Stomach (tissue), 9 donors: ENCODE data around the gene PFKFB4. TPM values are rescaled to one million over a fixed set of nuclear protein-coding genes. Genes with fewer than 3 reads are reported as not detected.

Experiments
- DNase-seq, 2 donors: peaks; one replicate each; pipeline versions ENCODE4 v3.0.0 to v3.0.0-alpha.2; 2013 to 2019
- H3K27ac ChIP-seq, 5 donors: fragments of 200-600 bp in 4 of 5; sonication (generic) in 4 of 5; one replicate each; pipeline ENCODE4 v1.5.1; 2013 to 2019; ENCODE audit warnings: mild to moderate bottlenecking in 1 of 5, moderate library complexity in 1 of 5
- H3K27me3 ChIP-seq, 3 donors: fragments of 200-600 bp; sonication (generic); one replicate each; pipeline ENCODE4 v1.5.1; 2017 to 2019; ENCODE audit warnings: mixed run types in 1 of 3
- H3K36me3 ChIP-seq, 4 donors: fragments of 200-600 bp; sonication (generic); 1 replicate in 3 of 4; 2 replicates in 1 of 4; pipeline ENCODE4 v1.5.1; 2016 to 2019
- H3K4me1 ChIP-seq, 4 donors: fragments of 200-600 bp; sonication (generic); one replicate each; pipeline ENCODE4 v1.5.1; 2016 to 2019
- H3K4me3 ChIP-seq, 4 donors: fragments of 200-600 bp; sonication (generic) in 3 of 4; one replicate each; pipeline ENCODE4 v1.5.1; 2016 to 2019; ENCODE audit warnings: mild to moderate bottlenecking in 1 of 4
- H3K9me3 ChIP-seq, 4 donors: fragments of 200-600 bp; sonication (generic); one replicate each; pipeline ENCODE4 v1.5.1; 2016 to 2019
- CTCF ChIP-seq, 7 experiments: fragments of 450-650 bp in 4 of 7; fragments of 200-600 bp in 3 of 7; sonication (generic) in 3 of 7; IDR thresholded peaks; one replicate each; pipeline ENCODE4 v1.5.1; 2016 to 2019; ENCODE audit warnings: antibody characterized with exemption in 7 of 7, control low read depth in 2 of 7, mild to moderate bottlenecking in 1 of 7
- EP300 ChIP-seq: sonication (generic); formaldehyde crosslinking; IDR thresholded peaks from one replicate; pipeline ENCODE4 v1.6.1; 2017; ENCODE audit warnings: antibody characterized with exemption
- POLR2A ChIP-seq, 4 donors: fragments of 450-650 bp; IDR thresholded peaks; one replicate each; pipeline ENCODE4 v1.6.1; 2016; ENCODE audit warnings: antibody characterized with exemption in 4 of 4, control low read depth in 2 of 4, mild to moderate bottlenecking in 1 of 4, moderate library complexity in 1 of 4
- POLR2AphosphoS5 ChIP-seq, 3 donors: sonication (generic); formaldehyde crosslinking; IDR thresholded peaks; one replicate each; pipeline ENCODE4 v1.6.1; 2016; ENCODE audit warnings: antibody characterized with exemption in 3 of 3
- WGBS, 5 donors: extraction: QIAGEN DNeasy Blood & Tissue Kit in 3 of 5; methylation state at CpG; one replicate each; pipeline versions ENCODE4 v1.1.5 to v1.1.7; 2013 to 2018; 5-methylcytosine and 5-hydroxymethylcytosine counted together
- intact Hi-C: fragments of 100-400 bp; cut with DNase I; formaldehyde crosslinking; loops from one replicate; pipeline ENCODE4 v1.15.1; 2023; ENCODE audit warnings: low total_unique reads
- polyA plus RNA-seq, 3 donors: library from polyadenylated mRNA; stranded (reverse); fragments of 200-250 nt; gene quantifications; one replicate each; pipeline ENCODE4 v1.2.3, GENCODE V29; 2013
- total RNA-seq, 5 donors: library from RNA; depleted of rRNA; stranded (reverse); fragments of >200 nt; gene quantifications; one replicate each; pipeline versions ENCODE4 v1.1.0 to v1.2.3, GENCODE V29; 2014 to 2016
- donor health status: healthy with polysubstance abuse.
- donor health status: Bipolar disorder and iron deficiency.
- donor health status: healthy.

PFKFB4 gene
- total and polyA plus RNA-seq, 8 donors, result 0.61 to 9.6 (median 1.5) TPM; not detected in 1

- H3K4me1 ChIP-seq, result no peaks in the 10 kb centered on the region
- H3K9me3 ChIP-seq, result no peaks in the 10 kb centered on the region
- WGBS, 5 donors, result 63 to 89% (median 70%) methylated on average over 2 to 12 of the region's 12 CpGs
- H3K27ac ChIP-seq, result no peak overlapping the region
- H3K4me3 ChIP-seq, result no peak overlapping the region
- no peaks in the 10 kb centered on the region for H3K27me3 ChIP-seq
- TF ChIP-seq POLR2A (IDR thresholded peaks at IDR 0.05), result no peak
- TF ChIP-seq CTCF (IDR thresholded peaks at IDR 0.05), result no peak
- TF ChIP-seq EP300, result no peak
- TF ChIP-seq POLR2AphosphoS5 (IDR thresholded peaks at IDR 0.05), result no peak
- no peak for DNase-seq
- intact Hi-C loops, result no loop called here
- H3K36me3 ChIP-seq, result peaks cover 0 to 23% (median 5%) of the 10 kb centered on the region in 4 donors
Measured at GRCh38 chr3:48518638-48519276, 37.8 kb downstream of the PFKFB4 start.

- Histone ChIP-seq H3K27me3 (no peaks in the 10 kb centered on the region), H3K27ac (no peak overlapping the region), H3K9me3 (no peaks in the 10 kb centered on the region), H3K36me3 (peaks cover 0 to 21% (median 5%) of the 10 kb centered on the region in 4 donors), H3K4me1 (no peaks in the 10 kb centered on the region), H3K4me3 (no peak overlapping the region)
- no peak for TF ChIP-seq POLR2AphosphoS5 (IDR thresholded peaks at IDR 0.05)
- no peak for TF ChIP-seq EP300
- no peak for TF ChIP-seq CTCF (IDR thresholded peaks at IDR 0.05)
- no peak for TF ChIP-seq POLR2A (IDR thresholded peaks at IDR 0.05)
- 81 to 90% (median 87%) methylated on average over 6 of the region's 6 CpGs for WGBS, 5 donors
- DNase-seq, result no peak
- intact Hi-C loops, result no loop called here
Measured at GRCh38 chr3:48518069-48518468, 38.5 kb downstream of the PFKFB4 start.

GRCh38 chr3:48516571-48516970 lies 40.0 kb downstream of the PFKFB4 start:
- Histone ChIP-seq H3K36me3 (peaks cover 0 to 15% (median 5%) of the 10 kb centered on the region in 4 donors), H3K4me1 (no peaks in the 10 kb centered on the region), H3K9me3 (no peaks in the 10 kb centered on the region), H3K27me3 (no peaks in the 10 kb centered on the region), H3K27ac (no peak overlapping the region), H3K4me3 (no peak overlapping the region)
- WGBS, 5 donors, result 64 to 78% (median 75%) methylated on average over 7 to 8 of the region's 8 CpGs
- intact Hi-C loops, result no loop called here
- no peak for DNase-seq
- TF ChIP-seq EP300 (no peak), CTCF (IDR thresholded peaks at IDR 0.05) (no peak), POLR2A (IDR thresholded peaks at IDR 0.05) (no peak), POLR2AphosphoS5 (IDR thresholded peaks at IDR 0.05) (no peak)

DNA sequence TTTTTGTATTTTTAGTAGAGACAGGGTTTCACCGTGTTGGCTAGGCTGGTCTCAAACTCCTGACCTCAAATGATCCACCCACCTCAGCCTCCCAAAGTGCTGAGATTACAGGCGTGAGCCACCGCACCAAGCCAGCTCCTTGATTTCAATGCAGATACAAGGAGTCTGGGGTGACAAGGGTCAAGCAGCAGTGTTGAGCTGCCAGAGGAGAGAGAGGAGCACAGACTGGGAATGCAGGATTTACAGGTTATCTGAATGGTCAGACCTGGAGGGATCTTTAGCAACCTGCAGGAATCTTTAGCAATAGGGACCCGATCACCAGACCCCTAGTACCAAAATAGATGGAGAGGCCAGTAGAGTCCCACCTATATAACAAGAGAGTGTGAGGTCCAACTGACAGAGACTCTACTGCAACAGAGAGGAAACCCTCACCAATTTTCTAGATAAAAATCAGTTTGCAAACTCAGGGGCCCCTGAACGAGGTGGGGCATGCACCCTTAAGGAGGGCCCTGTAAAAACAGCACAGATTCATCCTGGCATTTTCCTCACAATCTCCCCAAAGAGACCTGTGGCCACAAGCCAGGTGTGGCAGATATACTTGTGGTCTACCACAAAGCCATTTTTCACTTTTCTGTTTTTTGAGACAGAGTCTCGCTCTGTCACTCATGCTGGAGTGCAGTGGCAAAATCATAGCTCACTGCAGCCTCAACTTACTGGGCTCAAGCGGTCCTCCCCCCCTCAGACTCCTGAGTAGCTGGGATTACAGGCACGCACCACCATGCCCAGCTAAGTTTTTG lies 42.0 kb downstream of the PFKFB4 start:
- no peak overlapping the region for H3K27ac ChIP-seq
- TF ChIP-seq CTCF (IDR thresholded peaks at IDR 0.05) (no peak), POLR2A (IDR thresholded peaks at IDR 0.05) (no peak), POLR2AphosphoS5 (IDR thresholded peaks at IDR 0.05) (no peak), EP300 (no peak)
- no peak overlapping the region for H3K4me3 ChIP-seq
- 74 to 85% (median 77%) methylated on average over 8 of the region's 8 CpGs for WGBS, 5 donors
- peaks cover 0 to 8% (median 3%) of the 10 kb centered on the region in 4 donors for H3K36me3 ChIP-seq
- intact Hi-C loops, result no loop called here
- DNase-seq, result no peak
- H3K9me3 ChIP-seq, result no peaks in the 10 kb centered on the region
- no peaks in the 10 kb centered on the region for H3K4me1 ChIP-seq
- H3K27me3 ChIP-seq, result no peaks in the 10 kb centered on the region
